ENCODE measurements around the gene DDX19B.

The DDX19B gene

GRCh38 chr16:70364399-70364798 is 65.4 kb downstream of the DDX19B start:
- DNase-seq, result no peak

GRCh38 chr16:70370145-70370544 is 71.2 kb downstream of the DDX19B start:
- DNase-seq, result peak; percentile 51

- DNase-seq, result no peak
These were observed 71.9 kb downstream of the DDX19B start for GRCh38 chr16:70370924-70371323.

- no peak for DNase-seq
These were observed 74.1 kb downstream of the DDX19B start for GRCh38 chr16:70372921-70373728.

GRCh38 chr16:70374213-70374612 is 75.2 kb downstream of the DDX19B start:
- DNase-seq, result no peak

GRCh38 chr16:70375636-70376611 is 76.9 kb downstream of the DDX19B start:
- no peak for DNase-seq

GRCh38 chr16:70377782-70378181 is 78.8 kb downstream of the DDX19B start:
- no peak for DNase-seq

GRCh38 chr16:70378869-70379493 is 80.0 kb downstream of the DDX19B start:
- DNase-seq, result no peak

- DNase-seq, result peak; percentile 69
These were observed 81.4 kb downstream of the DDX19B start for GRCh38 chr16:70380248-70380918.

- peak; percentile 93 for DNase-seq
These were observed 82.1 kb downstream of the DDX19B start for GRCh38 chr16:70380919-70381603.

GRCh38 chr16:70381604-70382342 is 82.8 kb downstream of the DDX19B start:
- DNase-seq, result no peak

GRCh38 chr16:70383421-70383960 is 84.5 kb downstream of the DDX19B start:
- no peak for DNase-seq

Measured in activated T-cell treated with anti-CD3 and anti-CD28 coated beads, Interleukin-2, amount 50 U/mL, for 1 hour (primary cell).